HG03280 (cell line): ENCODE data around the gene PSMD6.

Experiments
- ATAC-seq: cut with Tn5 transposase; IDR thresholded peaks from one replicate; pipeline ENCODE4 v1.9.1; 2021; ENCODE audit warnings: mild to moderate bottlenecking, moderate library complexity; ENCODE audit not compliant: unreplicated experiment

The PSMD6 gene

GRCh38 chr3:64046996-64047594 is 23.8 kb upstream of the PSMD6 start:
- ATAC-seq, result no peak

- no peak for ATAC-seq
Observed at GRCh38 chr3:64046592-64046991, 23.3 kb upstream of the PSMD6 start.

GRCh38 chr3:64042952-64043351 is 19.7 kb upstream of the PSMD6 start:
- no peak for ATAC-seq

GRCh38 chr3:64039981-64040733 is 16.9 kb upstream of the PSMD6 start:
- no peak for ATAC-seq

- ATAC-seq, result no peak
Observed at GRCh38 chr3:64039332-64039731, 16.0 kb upstream of the PSMD6 start.

- no peak for ATAC-seq
Observed at GRCh38 chr3:64038253-64038767, 15.0 kb upstream of the PSMD6 start.

GRCh38 chr3:64037084-64037483 is 13.8 kb upstream of the PSMD6 start:
- ATAC-seq, result no peak

GRCh38 chr3:64033069-64033468 is 9.8 kb upstream of the PSMD6 start:
- no peak for ATAC-seq

GRCh38 chr3:64031540-64032508 is 8.5 kb upstream of the PSMD6 start:
- no peak for ATAC-seq

GRCh38 chr3:64030741-64031140 is 7.4 kb upstream of the PSMD6 start:
- peak; percentile 92 for ATAC-seq

- no peak for ATAC-seq
Observed at GRCh38 chr3:64029287-64029686, 6.0 kb upstream of the PSMD6 start.

GRCh38 chr3:64028754-64029153 is 5.5 kb upstream of the PSMD6 start:
- ATAC-seq, result no peak

GRCh38 chr3:64027658-64028057 is 4.4 kb upstream of the PSMD6 start:
- ATAC-seq, result no peak

GRCh38 chr3:64026346-64026745 is 3.1 kb upstream of the PSMD6 start:
- no peak for ATAC-seq

- ATAC-seq, result peak; percentile 6
Observed at GRCh38 chr3:64023861-64024223, 548 bp upstream of the PSMD6 start.

GRCh38 chr3:64022451-64023186 is 675 bp downstream of the PSMD6 start:
- ATAC-seq, result no peak

- ATAC-seq, result no peak
Observed at GRCh38 chr3:64021922-64022321, 1.4 kb downstream of the PSMD6 start.

GRCh38 chr3:64019879-64020278 is 3.4 kb downstream of the PSMD6 start:
- no peak for ATAC-seq

- ATAC-seq, result no peak
Observed at GRCh38 chr3:64019271-64019670, 4.0 kb downstream of the PSMD6 start.

- no peak for ATAC-seq
Observed at GRCh38 chr3:64016941-64017620, 6.2 kb downstream of the PSMD6 start.
